Osteoblast (primary cell): ENCODE measurements around the gene COL4A1. TPM values are rescaled to one million over a fixed set of nuclear protein-coding genes. Genes with fewer than 3 reads are reported as not detected.
A peak's percentile ranks its signal among the peaks of the same experiment; 100 is the strongest.

Experiments
- DNase-seq: peaks from one replicate; pipeline ENCODE4 v3.0.0; 2011; ENCODE audit warnings: low spot score, mixed read lengths; ENCODE audit not compliant: insufficient read length; ENCODE audit errors: missing footprints
- H2AFZ ChIP-seq: 2 replicates; pipeline ENCODE4 v1.6.0; 2011; ENCODE audit warnings: mild to moderate bottlenecking, low read length
- H3K27ac ChIP-seq: 2 replicates; pipeline ENCODE4 v1.5.1; 2011; ENCODE audit warnings: mild to moderate bottlenecking, low read depth, low read length, moderate library complexity
- H3K27me3 ChIP-seq: 2 replicates; pipeline ENCODE4 v1.6.0; 2012; ENCODE audit warnings: mild to moderate bottlenecking, control low read depth, inconsistent platforms, low read length, moderate library complexity; ENCODE audit not compliant: insufficient read depth
- H3K36me3 ChIP-seq: 2 replicates; pipeline ENCODE4 v1.5.1; 2011; ENCODE audit warnings: mild to moderate bottlenecking, low read length, control low read depth, moderate library complexity; ENCODE audit not compliant: insufficient read depth
- H3K4me1 ChIP-seq: 2 replicates; pipeline ENCODE4 v1.5.1; 2011; ENCODE audit warnings: mild to moderate bottlenecking, low read length, control low read depth, moderate library complexity; ENCODE audit not compliant: insufficient read depth
- H3K4me2 ChIP-seq: 2 replicates; pipeline ENCODE4 v1.6.0; 2011; ENCODE audit warnings: mild to moderate bottlenecking, low read length; ENCODE audit not compliant: insufficient read depth
- H3K4me3 ChIP-seq: fragments of 200-600 bp; sonication (generic); 3 replicates; pipeline ENCODE4 v1.5.1; 2012; ENCODE audit warnings: mild to moderate bottlenecking, low read length, inconsistent platforms; ENCODE audit not compliant: insufficient read depth
- H3K79me2 ChIP-seq: 2 replicates; pipeline ENCODE4 v1.6.0; 2012; ENCODE audit warnings: mild to moderate bottlenecking, low read length, control low read depth, inconsistent platforms; ENCODE audit not compliant: insufficient read depth
- H3K9me3 ChIP-seq: 2 replicates; pipeline ENCODE4 v1.5.1; 2011; ENCODE audit warnings: low read depth, low read length, control low read depth
- H4K20me1 ChIP-seq: 2 replicates; pipeline ENCODE4 v1.6.0; 2012; ENCODE audit warnings: mild to moderate bottlenecking, low read length, control low read depth; ENCODE audit not compliant: insufficient read depth
- total RNA-seq: library from RNA; depleted of rRNA; stranded (reverse); fragments of >200 nt; gene quantifications from 2 replicates; pipeline ENCODE4 v1.2.3, GENCODE V29; 2012
- TF ChIP-seq, protein P1 (sequence below): IDR thresholded peaks from 2 replicates; pipeline ENCODE4 v1.5.1; 2011; ENCODE audit warnings: mild to moderate bottlenecking, low read depth, low read length, moderate library complexity; ENCODE audit errors: extremely low read depth

Gene COL4A1
- total RNA-seq, 1 donor = 412 TPM

DNA sequence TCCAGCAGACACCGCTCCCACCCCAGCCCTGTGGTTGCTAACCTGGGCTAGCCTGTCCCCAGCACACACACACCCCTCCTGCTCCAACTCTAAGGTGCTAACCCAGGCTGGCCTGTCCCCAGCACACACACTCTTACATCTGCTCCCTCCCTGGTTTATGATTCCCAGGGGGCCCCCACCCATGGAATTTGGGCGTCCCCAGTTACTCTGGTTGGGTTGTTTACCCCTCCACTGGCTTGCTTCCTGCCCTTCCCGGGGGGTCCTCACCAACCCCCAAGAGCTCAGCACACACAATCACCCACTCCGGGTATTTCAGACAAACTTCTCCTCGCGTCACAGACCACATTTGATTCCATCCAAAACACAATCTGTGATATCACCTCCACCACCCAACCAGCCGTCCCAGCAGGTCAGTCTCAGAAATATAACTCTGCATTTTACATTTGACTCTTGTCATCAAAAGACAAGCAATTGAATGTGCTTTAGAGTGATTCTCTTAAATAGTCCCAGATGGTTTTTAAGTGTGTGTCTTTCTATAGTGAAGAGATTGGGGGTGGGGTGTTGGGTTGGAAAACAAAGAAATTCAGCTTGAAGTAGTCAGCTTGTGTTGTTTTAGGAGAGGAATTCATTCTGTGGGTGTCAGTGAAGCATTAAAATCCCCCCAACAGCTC, 20.2 kb upstream of the COL4A1 start:
- no peak overlapping the region for H2AFZ ChIP-seq
- H3K4me2 ChIP-seq = peak overlapping the region; percentile 21
- peaks cover 21% of the 10 kb centered on the region for H4K20me1 ChIP-seq
- no peak for DNase-seq
- peaks cover 84% of the 10 kb centered on the region for H3K4me1 ChIP-seq
- TF ChIP-seq, protein P1, sequence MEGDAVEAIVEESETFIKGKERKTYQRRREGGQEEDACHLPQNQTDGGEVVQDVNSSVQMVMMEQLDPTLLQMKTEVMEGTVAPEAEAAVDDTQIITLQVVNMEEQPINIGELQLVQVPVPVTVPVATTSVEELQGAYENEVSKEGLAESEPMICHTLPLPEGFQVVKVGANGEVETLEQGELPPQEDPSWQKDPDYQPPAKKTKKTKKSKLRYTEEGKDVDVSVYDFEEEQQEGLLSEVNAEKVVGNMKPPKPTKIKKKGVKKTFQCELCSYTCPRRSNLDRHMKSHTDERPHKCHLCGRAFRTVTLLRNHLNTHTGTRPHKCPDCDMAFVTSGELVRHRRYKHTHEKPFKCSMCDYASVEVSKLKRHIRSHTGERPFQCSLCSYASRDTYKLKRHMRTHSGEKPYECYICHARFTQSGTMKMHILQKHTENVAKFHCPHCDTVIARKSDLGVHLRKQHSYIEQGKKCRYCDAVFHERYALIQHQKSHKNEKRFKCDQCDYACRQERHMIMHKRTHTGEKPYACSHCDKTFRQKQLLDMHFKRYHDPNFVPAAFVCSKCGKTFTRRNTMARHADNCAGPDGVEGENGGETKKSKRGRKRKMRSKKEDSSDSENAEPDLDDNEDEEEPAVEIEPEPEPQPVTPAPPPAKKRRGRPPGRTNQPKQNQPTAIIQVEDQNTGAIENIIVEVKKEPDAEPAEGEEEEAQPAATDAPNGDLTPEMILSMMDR = no peak
- H3K27me3 ChIP-seq = no peaks in the 10 kb centered on the region
- H3K27ac ChIP-seq = peak overlapping the region; percentile 94
- peaks cover 66% of the 10 kb centered on the region for H3K79me2 ChIP-seq
- no peak overlapping the region for H3K4me3 ChIP-seq
- H3K36me3 ChIP-seq = peaks cover 29% of the 10 kb centered on the region
- no peaks in the 10 kb centered on the region for H3K9me3 ChIP-seq

GRCh38 chr13:110326263-110326904, 19.4 kb upstream of the COL4A1 start:
- Histone ChIP-seq H2AFZ (no peak overlapping the region), H3K27me3 (no peaks in the 10 kb centered on the region), H3K79me2 (peaks cover 72% of the 10 kb centered on the region), H3K4me2 (no peak overlapping the region), H3K9me3 (no peaks in the 10 kb centered on the region), H4K20me1 (peaks cover 21% of the 10 kb centered on the region), H3K4me3 (no peak overlapping the region), H3K27ac (peak overlapping the region; percentile 94), H3K36me3 (peaks cover 29% of the 10 kb centered on the region), H3K4me1 (peaks cover 84% of the 10 kb centered on the region)
- no peak for DNase-seq
- TF ChIP-seq, protein P1 = no peak

- Histone ChIP-seq H3K9me3 (no peaks in the 10 kb centered on the region), H2AFZ (no peak overlapping the region), H4K20me1 (peaks cover 27% of the 10 kb centered on the region), H3K27me3 (no peaks in the 10 kb centered on the region), H3K79me2 (peaks cover 87% of the 10 kb centered on the region), H3K36me3 (peaks cover 26% of the 10 kb centered on the region), H3K4me1 (peaks cover 83% of the 10 kb centered on the region), H3K4me3 (no peak overlapping the region), H3K27ac (peak overlapping the region; percentile 76), H3K4me2 (no peak overlapping the region)
- no peak for DNase-seq
- TF ChIP-seq, protein P1 = no peak
Observed at GRCh38 chr13:110324026-110324749, 17.2 kb upstream of the COL4A1 start.
